ENCODE measurements around the gene ALDH1A3. TPM values are rescaled to one million over a fixed set of nuclear protein-coding genes. Genes with fewer than 3 reads are reported as not detected.

The ALDH1A3 gene
- total and polyA plus RNA-seq, 2 of the 4 experiments (the other 2 are of a cell fraction), result 3.1 to 5.0 TPM

DNA sequence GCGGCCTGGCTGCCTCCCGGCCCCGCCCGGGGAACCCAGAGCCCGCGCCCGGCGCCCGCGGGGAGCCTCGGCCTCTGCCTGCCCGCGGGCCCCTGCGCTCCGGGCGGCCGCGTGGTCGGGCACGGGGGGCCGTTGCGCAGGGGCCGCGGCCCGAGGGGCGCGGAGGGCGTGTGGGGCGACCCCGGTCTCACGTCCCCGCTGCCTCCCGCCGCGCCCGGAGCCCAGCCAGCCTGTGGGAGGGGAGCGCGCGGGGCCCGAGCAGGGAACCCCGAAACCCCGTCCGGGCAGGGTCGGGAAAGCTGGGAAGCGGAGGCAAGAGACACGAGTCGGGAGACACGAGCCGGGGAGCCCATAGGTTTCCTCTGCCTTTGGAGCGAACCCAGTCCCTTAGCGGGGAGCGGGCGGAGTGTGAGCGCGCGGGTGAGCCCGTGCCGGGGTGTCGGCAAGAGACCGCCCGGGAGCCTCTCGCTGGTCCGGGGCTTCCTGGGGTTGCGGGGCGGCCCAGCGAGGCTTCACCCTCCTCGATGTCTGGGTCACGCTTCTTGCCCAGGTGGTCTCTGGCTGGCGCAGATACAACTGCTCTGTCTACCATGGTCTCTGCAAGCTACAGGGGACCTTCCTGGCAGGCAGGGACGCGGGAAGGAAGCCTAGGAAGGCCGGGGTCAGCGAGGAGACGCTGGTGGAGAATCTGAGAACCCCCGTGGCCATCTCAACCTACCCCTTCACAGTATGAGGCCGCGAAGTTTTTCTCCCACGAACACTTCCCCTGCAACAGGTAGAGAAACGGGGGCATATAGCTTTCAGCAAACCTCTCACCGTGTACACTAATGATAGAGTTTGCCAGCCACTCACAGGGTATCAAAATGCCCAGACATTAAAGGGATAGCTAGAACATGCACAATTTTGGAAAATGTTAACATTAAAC, 40.1 kb downstream of the ALDH1A3 start:
- Histone ChIP-seq H4K8ac (ENCODE audit: low read depth in 2 of 2, low read length in 2 of 2) (peak overlapping the region; percentile 52 to 60; a peak in 1 of 4 replicates), H3K4me3 (ENCODE audit: insufficient read depth, low read depth, low read length) (peak overlapping the region; percentile 60), H3K27ac (ENCODE audit: insufficient read depth, low read length) (no peak overlapping the region; the same call in 1 of the 2 replicates), H2BK20ac (ENCODE audit: low read depth, low read length) (no peak overlapping the region), H4K20me1 (ENCODE audit: insufficient read depth, low read length) (no peaks in the 10 kb centered on the region), H2BK15ac (ENCODE audit: low read depth, low read length) (no peak overlapping the region), H3K56ac (ENCODE audit: extremely low read depth, insufficient read depth, low read length) (no peak overlapping the region), H3K79me1 (ENCODE audit: low read depth in 1 of 2, low read length in 2 of 2) (peaks cover 16 to 28% of the 10 kb centered on the region in 2 experiments), H3K4ac (ENCODE audit: low read depth, low read length) (peak overlapping the region; percentile 72), H2AK5ac (ENCODE audit: low read depth, low read length) (no peak overlapping the region), H3K9ac (ENCODE audit: low read depth, low read length) (peak overlapping the region; percentile 65), H3K23ac (ENCODE audit: low read depth, low read length) (peak overlapping the region; percentile 85), H3K4me1 (ENCODE audit: control insufficient read depth, insufficient read depth, low read length) (no peaks in the 10 kb centered on the region; the same call in 1 of the 2 replicates), H2BK5ac (ENCODE audit: low read depth, low read length, poor library complexity, severe bottlenecking) (no peak overlapping the region), H2AFZ (replicated peaks; ENCODE audit: low read length, poor library complexity) (peak overlapping the region; percentile 96), H3K14ac (replicated peaks; ENCODE audit: low read depth, low read length) (peak overlapping the region; percentile 92), H2AK9ac (replicated peaks; ENCODE audit: low read depth, low read length, poor library complexity) (peak overlapping the region; percentile 66), H4K91ac (ENCODE audit: insufficient read depth, low read depth, low read length) (peak overlapping the region; percentile 42; the same call in 1 of the 2 replicates), H3K18ac (ENCODE audit: low read depth, low read length) (no peak overlapping the region), H3K36me3 (ENCODE audit: control insufficient read depth, insufficient read depth, low read length) (peaks cover 3% of the 10 kb centered on the region), H3K9me3 (ENCODE audit: control insufficient read depth, insufficient read depth, low read length) (no peaks in the 10 kb centered on the region), H3K27me3 (ENCODE audit: control insufficient read depth, insufficient read depth, low read length) (no peaks in the 10 kb centered on the region), H3K4me2 (ENCODE audit: low read depth, low read length) (peak overlapping the region; percentile 86), H3K9me1 (ENCODE audit: insufficient read depth, low read length) (0 out of 2 replicates have a peak, but pooled peaks cover 4% of the 10 kb centered on the region), H2BK120ac (ENCODE audit: low read depth, low read length) (no peak overlapping the region; the same call in 1 of the 2 replicates), H4K5ac (ENCODE audit: low read depth, low read length) (peak overlapping the region; percentile 24; the same call in 1 of the 2 replicates)
- intact Hi-C loops (cut with micrococcal nuclease), result loop anchor here (5.0 kb wide), 1 partner anchor 338 kb away; no protein-coding TSS in a partner anchor
- TF ChIP-seq MXI1 (IDR thresholded peaks at IDR 0.05; ENCODE audit: borderline replicate concordance, low read depth, low read length) (no peak), CEBPB (IDR thresholded peaks at IDR 0.05; ENCODE audit: low read depth, low read length) (no peak), RCOR1 (IDR thresholded peaks at IDR 0.05; ENCODE audit: insufficient replicate concordance, low read length) (no peak), MAZ (IDR thresholded peaks at IDR 0.05; ENCODE audit: borderline replicate concordance, low read depth, low read length) (no peak), CHD1 (IDR thresholded peaks at IDR 0.05; ENCODE audit: low read depth, low read length) (no peak), BHLHE40 (IDR thresholded peaks at IDR 0.05; ENCODE audit: low read depth, low read length) (no peak), RFX5 (IDR thresholded peaks at IDR 0.05; ENCODE audit: low read depth, low read length) (no peak), POLR2A (IDR thresholded peaks at IDR 0.05; ENCODE audit: low read depth, low read length) (no peak)
- TF ChIP-seq, protein P1, sequence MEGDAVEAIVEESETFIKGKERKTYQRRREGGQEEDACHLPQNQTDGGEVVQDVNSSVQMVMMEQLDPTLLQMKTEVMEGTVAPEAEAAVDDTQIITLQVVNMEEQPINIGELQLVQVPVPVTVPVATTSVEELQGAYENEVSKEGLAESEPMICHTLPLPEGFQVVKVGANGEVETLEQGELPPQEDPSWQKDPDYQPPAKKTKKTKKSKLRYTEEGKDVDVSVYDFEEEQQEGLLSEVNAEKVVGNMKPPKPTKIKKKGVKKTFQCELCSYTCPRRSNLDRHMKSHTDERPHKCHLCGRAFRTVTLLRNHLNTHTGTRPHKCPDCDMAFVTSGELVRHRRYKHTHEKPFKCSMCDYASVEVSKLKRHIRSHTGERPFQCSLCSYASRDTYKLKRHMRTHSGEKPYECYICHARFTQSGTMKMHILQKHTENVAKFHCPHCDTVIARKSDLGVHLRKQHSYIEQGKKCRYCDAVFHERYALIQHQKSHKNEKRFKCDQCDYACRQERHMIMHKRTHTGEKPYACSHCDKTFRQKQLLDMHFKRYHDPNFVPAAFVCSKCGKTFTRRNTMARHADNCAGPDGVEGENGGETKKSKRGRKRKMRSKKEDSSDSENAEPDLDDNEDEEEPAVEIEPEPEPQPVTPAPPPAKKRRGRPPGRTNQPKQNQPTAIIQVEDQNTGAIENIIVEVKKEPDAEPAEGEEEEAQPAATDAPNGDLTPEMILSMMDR (conservative IDR thresholded peaks at IDR 0.05; ENCODE audit: low read depth, low read length), result no peak
- no TSS peak for BruUV-seq (replicated peaks)
- peak; percentile 37 for ATAC-seq (ENCODE audit: low read depth)
- dilution Hi-C loops (cut with HindIII; ENCODE audit: low sequenced_read_pairs, unreplicated experiment), result no loop called here
- POLR2A ChIA-PET (ENCODE audit: unreplicated experiment), result no interaction called here
- peak; percentile 19 for DNase-seq
- in situ Hi-C loops (cut with MboI; ENCODE audit: low sequenced_read_pairs), result loop anchor here (5.0 to 25.0 kb wide), 2 partner anchors 88 to 343 kb away; partner anchors contain the start of gene CHSY1
- CTCF ChIA-PET, result interaction anchor here (0.9 kb wide), 1 partner anchor 21 kb away, joined by 3 read pairs; no protein-coding TSS in a partner anchor
- WGBS, 2 experiments (ENCODE audit: extremely low coverage in 2 of 2, insufficient read length in 1 of 2), result 4% methylated on average over 23 of the region's 80 CpGs; no CpG with 5 or more reads in 1 of the 2 experiments

Measured in IMR-90 (cell line).